Central memory CD4-positive, alpha-beta T cell (primary cell): ENCODE measurements around the gene SINHCAF.
A peak's percentile ranks its signal among the peaks of the same experiment; 100 is the strongest.
"Not testable (repeated sequence)": the region's sequence is repeated elsewhere in the genome, so short reads cannot be mapped to it uniquely, and the experiment has no call there.

Experiments used
- DNase-seq: peaks from one replicate; pipeline ENCODE4 v3.0.0; 2022

The SINHCAF gene

GRCh38 chr12:31260840-31261239, 65.1 kb downstream of the SINHCAF start:
- DNase-seq = no peak

- DNase-seq = no peak
Observed at GRCh38 chr12:31259136-31259886, 66.6 kb downstream of the SINHCAF start.

- no peak for DNase-seq
Observed at GRCh38 chr12:31257784-31258183, 68.2 kb downstream of the SINHCAF start.

DNA sequence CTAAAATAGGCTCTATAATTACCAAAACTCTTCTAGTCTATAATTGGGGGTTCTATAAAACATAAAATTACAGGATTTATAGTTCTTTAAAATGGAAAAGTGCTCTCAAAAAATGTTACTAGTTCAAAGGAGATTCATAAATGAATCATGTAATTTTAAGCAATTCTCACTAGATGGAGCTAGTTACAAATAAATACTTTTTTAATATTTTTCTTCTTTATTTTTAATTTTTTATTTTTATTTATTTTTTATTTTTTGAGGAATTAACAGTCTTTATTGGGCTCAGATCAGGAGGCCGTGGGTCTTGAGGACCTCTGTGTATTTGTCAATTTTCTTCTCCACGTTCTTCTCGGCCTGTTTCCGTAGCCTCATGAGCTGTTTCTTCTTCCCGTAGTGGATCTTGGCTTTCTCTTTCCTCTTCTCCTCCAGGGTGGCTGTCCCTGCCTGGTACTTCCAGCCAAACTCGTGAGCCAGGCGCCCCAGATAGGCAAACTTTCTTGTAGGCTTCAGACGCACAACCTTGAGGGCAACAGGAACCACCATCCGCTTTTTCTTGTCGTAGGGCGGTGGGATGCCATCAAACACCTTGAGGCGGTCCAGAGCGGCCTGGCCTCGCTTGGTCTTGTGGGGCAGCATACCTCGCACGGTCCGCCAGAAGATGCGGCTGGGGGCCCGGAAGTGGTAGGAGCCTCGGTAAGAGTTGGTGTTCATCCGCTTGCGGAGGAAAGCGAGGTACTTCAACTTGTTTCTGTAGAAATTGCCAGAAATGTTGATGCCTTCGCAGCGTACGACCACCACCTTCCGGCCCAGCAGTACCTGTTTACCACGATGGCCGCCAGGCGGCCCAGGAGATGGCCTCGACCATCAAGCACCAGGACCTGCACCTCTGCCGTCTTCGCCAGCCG, 74.0 kb downstream of the SINHCAF start:
- DNase-seq = not testable (repeated sequence)

DNA sequence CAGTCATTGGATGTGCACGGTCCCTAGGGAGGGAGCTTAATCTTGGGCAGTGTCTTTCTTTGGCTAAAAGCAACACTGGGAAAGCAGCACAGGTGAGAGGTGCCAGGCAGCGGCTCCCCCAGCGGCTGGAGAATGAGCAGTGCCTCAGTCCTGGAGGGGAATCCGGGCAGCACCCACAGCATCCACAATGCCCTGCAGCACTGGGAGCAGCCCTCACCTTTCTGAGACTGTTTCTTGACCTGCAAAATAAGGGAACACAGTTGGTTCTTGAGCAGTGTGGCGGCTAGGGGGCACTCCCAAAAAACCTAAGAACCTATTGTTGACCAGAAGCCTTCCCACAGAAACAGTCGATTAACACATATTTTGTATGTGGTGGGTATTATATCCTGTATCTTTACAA, 75.8 kb downstream of the SINHCAF start:
- DNase-seq = no peak

DNA sequence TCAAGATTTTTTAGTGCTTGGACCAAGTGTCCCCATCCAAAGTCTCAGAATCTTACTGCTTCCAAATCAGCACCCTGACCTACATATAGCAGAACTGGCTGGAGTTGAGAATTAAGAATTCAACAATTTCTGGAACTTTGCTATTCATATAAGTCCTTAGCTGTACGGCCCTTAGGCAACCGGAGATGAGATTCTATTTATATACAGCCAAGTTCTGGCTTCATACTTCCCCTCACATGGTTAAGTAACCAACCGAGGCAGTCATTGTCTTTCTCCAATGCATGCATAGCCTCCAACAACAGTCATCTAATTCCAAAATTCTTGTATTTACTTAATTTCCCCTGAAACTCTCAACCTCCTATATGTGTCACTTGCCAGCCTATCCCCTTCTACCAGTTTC, 76.6 kb downstream of the SINHCAF start:
- no peak for DNase-seq

- no peak for DNase-seq
Observed at GRCh38 chr12:31248815-31249214, 77.1 kb downstream of the SINHCAF start.

- DNase-seq = no peak
Observed at GRCh38 chr12:31248337-31248736, 77.6 kb downstream of the SINHCAF start.

DNA sequence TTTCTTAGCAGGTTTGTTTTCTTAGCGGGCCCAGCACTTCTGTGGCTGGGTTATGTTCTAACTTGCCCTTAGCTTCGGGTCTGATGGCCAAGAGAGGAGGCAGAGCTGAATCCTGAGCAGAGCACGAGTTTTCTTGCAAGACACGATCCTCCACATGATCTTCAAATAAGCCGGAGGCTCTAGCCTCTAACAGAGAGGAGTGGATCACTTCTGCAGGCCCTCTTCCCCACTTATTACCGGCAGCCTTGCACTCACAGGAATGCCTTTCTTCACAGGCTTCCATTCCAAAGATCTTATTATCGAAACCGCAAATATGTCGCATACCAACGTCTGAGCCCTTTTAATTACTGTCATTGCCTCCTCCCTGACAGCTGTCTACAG, 79.5 kb downstream of the SINHCAF start:
- no peak for DNase-seq

- no peak for DNase-seq
Observed at GRCh38 chr12:31245822-31246469, 80.0 kb downstream of the SINHCAF start.

DNA sequence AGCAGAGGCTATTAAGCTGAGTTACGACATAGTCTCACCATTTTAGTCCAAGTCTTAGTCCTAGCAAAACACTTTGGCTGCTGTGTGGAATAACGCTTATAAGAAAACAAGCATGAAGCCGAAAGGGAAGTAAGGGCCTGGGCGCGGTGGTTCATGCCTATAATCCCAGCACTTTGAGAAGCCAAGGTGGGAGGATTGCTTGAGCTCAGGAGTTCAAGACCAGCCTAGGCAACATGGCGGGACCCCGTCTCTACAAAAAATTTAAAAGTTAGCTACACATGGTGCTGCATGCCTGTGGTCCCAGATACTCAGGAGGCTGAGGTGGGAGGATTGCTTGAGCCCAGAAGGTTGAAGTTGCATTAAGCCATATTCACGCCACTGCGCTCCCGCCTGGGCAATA, 83.5 kb downstream of the SINHCAF start:
- DNase-seq = not testable (repeated sequence)

DNA sequence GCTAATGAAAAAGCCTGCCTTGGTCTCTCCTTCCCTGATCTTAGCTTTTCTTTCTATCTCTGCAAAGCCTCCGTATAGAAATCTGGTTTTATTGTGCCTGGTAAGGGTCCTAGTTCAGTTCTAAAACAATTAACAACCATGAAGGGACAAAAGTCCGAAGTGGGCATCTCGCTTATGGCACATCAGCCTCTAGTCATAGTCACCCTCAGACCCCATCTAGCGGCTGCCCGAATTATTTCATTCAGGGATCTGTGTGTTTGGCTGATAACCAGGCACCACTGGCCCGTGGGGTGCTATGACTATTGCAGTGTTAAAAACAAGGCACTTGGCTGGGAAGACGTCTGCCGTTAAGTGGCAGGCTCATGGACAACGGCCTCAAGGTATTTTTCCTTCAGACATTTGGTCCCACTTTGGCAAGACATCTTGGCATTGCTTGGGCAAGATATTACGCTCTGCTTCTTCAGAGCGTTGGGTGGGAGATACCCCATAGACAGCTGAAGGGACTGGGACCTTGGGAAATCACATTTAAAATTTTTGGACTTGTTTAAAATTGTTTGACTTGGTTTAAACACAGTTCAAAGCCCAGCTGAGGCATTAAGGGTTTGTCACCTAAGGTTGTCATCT, 87.1 kb downstream of the SINHCAF start:
- DNase-seq = peak; percentile 44

GRCh38 chr12:31238333-31238732, 87.6 kb downstream of the SINHCAF start:
- not testable (repeated sequence) for DNase-seq

GRCh38 chr12:31236998-31237637, 88.8 kb downstream of the SINHCAF start:
- peak; percentile 10 for DNase-seq

DNA sequence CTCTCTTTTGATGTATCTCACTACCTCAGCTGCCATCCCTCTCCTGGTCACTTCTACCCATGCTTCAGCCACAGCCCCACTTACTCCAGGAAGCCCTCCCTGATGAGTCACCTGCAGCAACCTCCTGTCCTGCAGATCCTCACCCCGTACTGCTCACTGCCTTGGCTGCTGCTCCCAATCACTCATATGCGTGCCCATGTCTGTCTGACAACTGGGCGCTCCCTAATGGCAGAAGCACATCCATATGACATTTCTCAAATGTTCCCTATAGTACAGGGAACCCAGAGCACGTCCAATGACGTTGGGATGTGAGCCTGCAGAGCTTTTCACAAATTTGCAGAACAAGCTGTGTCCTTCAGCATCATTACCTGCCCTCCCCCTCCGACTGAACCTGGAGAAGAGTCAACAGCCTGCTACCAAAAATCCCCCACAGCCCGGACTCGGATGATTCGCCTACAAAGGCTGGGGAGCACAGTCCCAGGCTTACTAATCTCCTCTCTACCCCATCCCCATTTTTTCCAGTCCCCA, 90.0 kb downstream of the SINHCAF start:
- no peak for DNase-seq

- no peak for DNase-seq
Observed at GRCh38 chr12:31234955-31235867, 90.7 kb downstream of the SINHCAF start.

DNA sequence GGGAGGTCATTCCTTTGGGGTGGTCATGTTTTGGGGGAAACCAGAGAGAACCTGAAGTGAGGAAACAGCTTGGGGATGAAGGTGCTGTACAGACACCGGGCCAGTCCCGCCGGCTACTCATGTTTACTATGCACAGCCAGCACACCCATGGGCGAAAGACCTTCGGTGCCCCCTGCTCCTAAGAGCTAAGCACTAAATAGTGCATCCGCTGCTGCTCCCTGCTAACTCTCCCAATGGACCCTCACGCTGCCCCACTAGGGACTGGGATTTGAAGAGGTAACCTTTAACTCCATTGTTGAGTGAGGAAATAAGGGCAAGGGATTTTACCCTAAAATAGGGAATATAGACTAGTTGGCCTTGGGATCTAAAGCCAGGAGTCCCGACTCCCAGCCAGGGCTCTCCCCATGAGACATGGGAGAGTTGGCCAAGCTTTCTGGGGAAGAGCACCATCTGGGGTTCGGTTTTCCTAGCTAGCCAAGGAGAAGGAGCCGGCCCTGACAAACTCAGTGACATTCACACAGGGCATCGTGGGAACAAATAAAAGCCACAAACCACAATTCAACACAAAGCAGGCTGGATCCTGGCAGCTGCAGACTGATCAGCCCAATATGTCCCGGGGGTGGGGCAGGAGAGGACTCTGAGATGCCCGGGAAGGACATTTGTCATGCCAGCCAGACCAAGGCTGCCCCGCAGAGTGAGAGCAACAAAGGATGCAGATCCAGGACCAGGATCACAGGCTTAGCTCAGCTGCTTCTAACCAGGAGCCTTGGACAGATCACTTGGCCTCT, 91.7 kb downstream of the SINHCAF start:
- DNase-seq = no peak

DNA sequence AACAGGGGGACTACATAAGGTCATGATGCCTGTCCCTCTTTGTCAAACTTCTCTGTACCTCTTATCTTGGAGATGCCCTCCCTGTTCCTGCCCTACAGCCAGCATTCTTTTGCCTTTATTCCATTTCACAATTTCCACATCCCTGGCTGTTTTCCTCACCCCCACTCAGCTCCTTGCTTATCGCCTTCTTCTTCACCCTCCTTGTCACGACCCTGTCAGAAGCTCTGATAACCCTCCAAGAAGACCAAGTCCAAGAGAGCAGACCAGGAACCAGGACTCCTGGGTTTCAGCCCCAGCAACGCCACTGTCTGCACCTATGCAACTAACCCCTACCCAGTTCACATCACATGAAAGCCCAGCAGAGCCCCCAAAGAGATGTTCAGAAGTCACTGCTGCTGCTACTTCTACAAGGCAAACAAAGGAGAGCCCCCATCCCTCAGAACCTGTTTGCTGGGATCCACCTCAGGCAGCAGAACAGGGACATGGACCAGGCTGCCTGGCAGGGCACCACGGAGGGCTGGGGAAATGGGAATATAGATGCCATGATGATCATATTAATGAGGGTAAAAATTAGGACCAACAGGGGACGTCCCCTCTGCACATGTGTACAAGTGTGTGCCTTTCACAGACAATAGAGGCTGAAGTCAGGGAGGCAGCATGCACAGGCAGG, 92.8 kb downstream of the SINHCAF start:
- no peak for DNase-seq

GRCh38 chr12:31232361-31232965, 93.5 kb downstream of the SINHCAF start:
- DNase-seq = no peak
